Vagina (tissue), 2 donors: ENCODE measurements around the gene SF3B4.

Experiments
- POLR2A ChIP-seq, 2 donors: fragments of 450-650 bp; IDR thresholded peaks; one replicate each; pipeline ENCODE4 v1.6.1; 2017; ENCODE audit warnings: antibody characterized with exemption in 2 of 2, mild to moderate bottlenecking in 2 of 2, moderate library complexity in 2 of 2
- POLR2AphosphoS5 ChIP-seq, 2 donors: sonication (generic); formaldehyde crosslinking; IDR thresholded peaks; one replicate each; pipeline ENCODE4 v1.9.0; 2017; ENCODE audit warnings: antibody characterized with exemption in 2 of 2, mild to moderate bottlenecking in 2 of 2, low read depth in 1 of 2; ENCODE audit not compliant: insufficient read depth in 1 of 2
- TF ChIP-seq, protein P1 (sequence below), 3 experiments: fragments of 450-650 bp in 2 of 3; fragments of 200-600 bp in 1 of 3; sonication (generic) in 1 of 3; IDR thresholded peaks; one replicate each; pipeline ENCODE4 v1.5.1; 2017 to 2019; ENCODE audit warnings: antibody characterized with exemption in 3 of 3, mild to moderate bottlenecking in 2 of 3, moderate library complexity in 2 of 3

DNA sequence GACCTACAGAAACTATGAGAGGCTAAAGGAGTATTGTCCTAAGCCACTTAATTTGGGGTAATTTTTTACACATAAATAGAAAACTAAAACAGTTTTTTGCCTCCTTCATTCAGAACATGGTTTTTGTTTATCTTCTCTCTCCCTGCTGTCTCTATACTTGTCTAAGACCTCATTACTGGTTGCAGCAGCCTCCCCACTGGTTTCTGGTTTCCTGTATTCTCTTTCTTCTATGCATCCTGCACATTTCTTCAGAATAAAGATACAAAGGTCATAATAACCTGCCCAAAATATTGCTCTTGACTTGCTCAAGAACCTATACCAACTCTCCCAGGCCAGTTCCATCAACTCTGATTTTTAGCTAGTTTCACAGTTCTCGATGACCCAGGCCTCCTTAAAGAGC is 48.0 kb downstream of the SF3B4 start:
- TF ChIP-seq POLR2AphosphoS5 (IDR thresholded peaks at IDR 0.05; ENCODE audit: insufficient read depth in 1 of 2, low read depth in 1 of 2) (no peak), POLR2A (IDR thresholded peaks at IDR 0.05) (no peak)
- TF ChIP-seq, protein P1, sequence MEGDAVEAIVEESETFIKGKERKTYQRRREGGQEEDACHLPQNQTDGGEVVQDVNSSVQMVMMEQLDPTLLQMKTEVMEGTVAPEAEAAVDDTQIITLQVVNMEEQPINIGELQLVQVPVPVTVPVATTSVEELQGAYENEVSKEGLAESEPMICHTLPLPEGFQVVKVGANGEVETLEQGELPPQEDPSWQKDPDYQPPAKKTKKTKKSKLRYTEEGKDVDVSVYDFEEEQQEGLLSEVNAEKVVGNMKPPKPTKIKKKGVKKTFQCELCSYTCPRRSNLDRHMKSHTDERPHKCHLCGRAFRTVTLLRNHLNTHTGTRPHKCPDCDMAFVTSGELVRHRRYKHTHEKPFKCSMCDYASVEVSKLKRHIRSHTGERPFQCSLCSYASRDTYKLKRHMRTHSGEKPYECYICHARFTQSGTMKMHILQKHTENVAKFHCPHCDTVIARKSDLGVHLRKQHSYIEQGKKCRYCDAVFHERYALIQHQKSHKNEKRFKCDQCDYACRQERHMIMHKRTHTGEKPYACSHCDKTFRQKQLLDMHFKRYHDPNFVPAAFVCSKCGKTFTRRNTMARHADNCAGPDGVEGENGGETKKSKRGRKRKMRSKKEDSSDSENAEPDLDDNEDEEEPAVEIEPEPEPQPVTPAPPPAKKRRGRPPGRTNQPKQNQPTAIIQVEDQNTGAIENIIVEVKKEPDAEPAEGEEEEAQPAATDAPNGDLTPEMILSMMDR (IDR thresholded peaks at IDR 0.05) = no peak
